Left kidney (tissue), 2 donors: ENCODE results near the gene DHX16. TPM values are rescaled to one million over a fixed set of nuclear protein-coding genes. Genes with fewer than 3 reads are reported as not detected.

Source experiments
- DNase-seq: peaks from one replicate; pipeline ENCODE4 v3.0.0-alpha.2; 2013
- polyA plus RNA-seq: library from polyadenylated mRNA; unstranded; fragments of 120-200 nt; gene quantifications from one replicate; pipeline ENCODE4 v1.2.1, GENCODE V29; 2013; ENCODE audit not compliant: insufficient read length

DHX16 gene
- polyA plus RNA-seq, 1 donor = 56.9 TPM

GRCh38 chr6:30640481-30640880 lies 32.3 kb downstream of the DHX16 start:
- DNase-seq = no peak

GRCh38 chr6:30635834-30636233 lies 37.0 kb downstream of the DHX16 start:
- no peak for DNase-seq

- DNase-seq = peak; percentile 79
Observed at GRCh38 chr6:30626484-30627366, 46.1 kb downstream of the DHX16 start, which contains the start of gene ATAT1. TSS of gene ATAT1 (plus strand) at chr6:30626874.

- no peak for DNase-seq
Observed at GRCh38 chr6:30625511-30625910, 47.3 kb downstream of the DHX16 start.

- no peak for DNase-seq
Observed at GRCh38 chr6:30619561-30619960, 53.2 kb downstream of the DHX16 start.

GRCh38 chr6:30618270-30618797 lies 54.5 kb downstream of the DHX16 start:
- DNase-seq = no peak

GRCh38 chr6:30617565-30618269 lies 55.1 kb downstream of the DHX16 start, which contains the start of gene MRPS18B:
TSS of gene MRPS18B (plus strand) at chr6:30617840. CDS start at chr6:30617866, 26 bp downstream.
- DNase-seq = peak; percentile 98

GRCh38 chr6:30616811-30617564 lies 55.8 kb downstream of the DHX16 start, which contains the start of gene PPP1R10:
TSS of gene PPP1R10 (minus strand) at chr6:30617243. CDS start at chr6:30609944, 7,299 bp downstream.
- DNase-seq = peak; percentile 100

GRCh38 chr6:30615958-30616810 lies 56.6 kb downstream of the DHX16 start:
- no peak for DNase-seq

- peak; percentile 80 for DNase-seq
Observed at GRCh38 chr6:30615219-30615957, 57.4 kb downstream of the DHX16 start.

GRCh38 chr6:30614843-30615218 lies 58.0 kb downstream of the DHX16 start:
- peak; percentile 99 for DNase-seq

- DNase-seq = no peak
Observed at GRCh38 chr6:30614044-30614842, 58.6 kb downstream of the DHX16 start.

- no peak for DNase-seq
Observed at GRCh38 chr6:30613251-30614043, 59.4 kb downstream of the DHX16 start.

GRCh38 chr6:30612687-30613248 lies 60.0 kb downstream of the DHX16 start:
- DNase-seq = peak; percentile 47

GRCh38 chr6:30612213-30612612 lies 60.6 kb downstream of the DHX16 start:
- DNase-seq = no peak

- no peak for DNase-seq
Observed at GRCh38 chr6:30611856-30612194, 61.0 kb downstream of the DHX16 start.

GRCh38 chr6:30611150-30611855 lies 61.5 kb downstream of the DHX16 start:
- DNase-seq = no peak

- DNase-seq = no peak
Observed at GRCh38 chr6:30610065-30610464, 62.7 kb downstream of the DHX16 start.
